ENCODE results near the gene TMCC2.

TMCC2 gene

GRCh38 chr1:205270764-205271163, 43.0 kb downstream of the TMCC2 start:
- Histone ChIP-seq H3K4me1 (ENCODE audit: control insufficient read depth, insufficient read depth, low read length, poor library complexity, severe bottlenecking) (peaks cover 32% of the 10 kb centered on the region), H3K9me3 (ENCODE audit: control insufficient read depth, low read length) (no peaks in the 10 kb centered on the region), H3K36me3 (ENCODE audit: control insufficient read depth, insufficient read depth, low read length) (no peaks in the 10 kb centered on the region), H3K27ac (ENCODE audit: low read depth, low read length, severe bottlenecking) (no peak overlapping the region), H3K4me3 (ENCODE audit: extremely low read depth, insufficient read depth, low read length, poor library complexity, severe bottlenecking) (no peak overlapping the region)
- WGBS, 2 experiments (ENCODE audit: insufficient coverage in 2 of 2), result 92 to 94% methylated on average over 6 to 7 of the region's 8 CpGs

DNA sequence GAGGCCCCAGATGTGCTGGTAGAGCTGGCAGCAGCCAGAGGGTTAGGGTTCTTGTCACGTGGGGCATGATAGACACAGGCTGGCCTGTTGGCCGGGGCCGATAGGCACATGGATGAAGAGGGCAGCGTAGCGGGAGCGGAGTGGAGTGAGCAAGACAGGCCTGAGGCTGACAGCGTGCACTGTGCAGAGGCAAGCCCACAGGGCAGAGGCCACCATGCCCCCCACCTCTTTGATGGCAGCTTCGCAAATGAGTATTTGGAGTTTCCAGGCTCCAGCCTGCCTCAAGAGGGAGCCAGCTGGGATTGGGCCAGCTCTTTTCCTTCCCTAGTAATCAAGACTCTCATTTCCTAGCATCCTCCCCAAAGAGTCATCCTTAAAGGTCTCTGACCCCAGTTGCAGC, 43.5 kb downstream of the TMCC2 start:
- H3K4me1 ChIP-seq (ENCODE audit: control insufficient read depth, insufficient read depth, low read length, poor library complexity, severe bottlenecking), result peaks cover 34% of the 10 kb centered on the region
- H3K27ac ChIP-seq (ENCODE audit: low read depth, low read length, severe bottlenecking), result no peak overlapping the region
- H3K4me3 ChIP-seq (ENCODE audit: extremely low read depth, insufficient read depth, low read length, poor library complexity, severe bottlenecking), result no peak overlapping the region
- H3K9me3 ChIP-seq (ENCODE audit: control insufficient read depth, low read length), result no peaks in the 10 kb centered on the region
- 92 to 94% methylated on average over 8 of the region's 8 CpGs for WGBS, 2 experiments (ENCODE audit: insufficient coverage in 2 of 2)
- H3K36me3 ChIP-seq (ENCODE audit: control insufficient read depth, insufficient read depth, low read length), result no peaks in the 10 kb centered on the region

GRCh38 chr1:205271745-205272144, 44.0 kb downstream of the TMCC2 start:
- no peaks in the 10 kb centered on the region for H3K9me3 ChIP-seq (ENCODE audit: control insufficient read depth, low read length)
- H3K4me1 ChIP-seq (ENCODE audit: control insufficient read depth, insufficient read depth, low read length, poor library complexity, severe bottlenecking), result peaks cover 36% of the 10 kb centered on the region
- H3K27ac ChIP-seq (ENCODE audit: low read depth, low read length, severe bottlenecking), result no peak overlapping the region
- no peak overlapping the region for H3K4me3 ChIP-seq (ENCODE audit: extremely low read depth, insufficient read depth, low read length, poor library complexity, severe bottlenecking)
- WGBS, 2 experiments (ENCODE audit: insufficient coverage in 2 of 2), result 95 to 96% methylated on average over 17 to 18 of the region's 18 CpGs
- no peaks in the 10 kb centered on the region for H3K36me3 ChIP-seq (ENCODE audit: control insufficient read depth, insufficient read depth, low read length)

GRCh38 chr1:205272536-205272935, 44.8 kb downstream of the TMCC2 start:
- Histone ChIP-seq H3K4me3 (ENCODE audit: extremely low read depth, insufficient read depth, low read length, poor library complexity, severe bottlenecking) (no peak overlapping the region), H3K27ac (ENCODE audit: low read depth, low read length, severe bottlenecking) (no peak overlapping the region), H3K4me1 (ENCODE audit: control insufficient read depth, insufficient read depth, low read length, poor library complexity, severe bottlenecking) (peaks cover 29% of the 10 kb centered on the region), H3K36me3 (ENCODE audit: control insufficient read depth, insufficient read depth, low read length) (no peaks in the 10 kb centered on the region), H3K9me3 (ENCODE audit: control insufficient read depth, low read length) (no peaks in the 10 kb centered on the region)
- WGBS, 2 experiments (ENCODE audit: insufficient coverage in 2 of 2), result 55 to 63% methylated on average over 2 to 3 of the region's 3 CpGs

DNA sequence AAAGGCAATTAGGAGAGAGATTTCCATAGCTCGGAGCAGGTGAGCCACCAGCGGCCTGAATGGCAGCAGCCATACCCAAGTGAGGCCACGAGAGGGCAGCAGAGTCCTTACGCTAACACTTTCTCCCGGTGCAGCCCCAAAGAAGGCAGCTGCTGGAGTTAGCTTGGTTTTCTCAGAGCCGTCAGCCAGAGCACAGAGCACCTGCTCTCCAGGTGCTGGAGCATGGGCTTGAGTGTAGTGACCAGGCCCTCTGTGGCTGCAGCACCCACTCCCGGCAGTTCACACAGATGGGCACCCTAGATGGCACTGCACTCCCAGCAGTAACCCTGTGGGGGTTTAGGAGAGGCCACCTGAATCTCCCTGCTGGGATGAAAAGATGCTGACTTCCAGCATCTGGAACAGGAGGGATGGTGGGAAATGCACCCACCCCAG, 45.8 kb downstream of the TMCC2 start:
- WGBS, 2 experiments (ENCODE audit: insufficient coverage in 2 of 2), result 7 to 9% methylated on average over 7 of the region's 7 CpGs
- no peak overlapping the region for H3K4me3 ChIP-seq (ENCODE audit: extremely low read depth, insufficient read depth, low read length, poor library complexity, severe bottlenecking)
- H3K36me3 ChIP-seq (ENCODE audit: control insufficient read depth, insufficient read depth, low read length), result no peaks in the 10 kb centered on the region
- no peaks in the 10 kb centered on the region for H3K9me3 ChIP-seq (ENCODE audit: control insufficient read depth, low read length)
- H3K4me1 ChIP-seq (ENCODE audit: control insufficient read depth, insufficient read depth, low read length, poor library complexity, severe bottlenecking), result peaks cover 19% of the 10 kb centered on the region
- no peak overlapping the region for H3K27ac ChIP-seq (ENCODE audit: low read depth, low read length, severe bottlenecking)

DNA sequence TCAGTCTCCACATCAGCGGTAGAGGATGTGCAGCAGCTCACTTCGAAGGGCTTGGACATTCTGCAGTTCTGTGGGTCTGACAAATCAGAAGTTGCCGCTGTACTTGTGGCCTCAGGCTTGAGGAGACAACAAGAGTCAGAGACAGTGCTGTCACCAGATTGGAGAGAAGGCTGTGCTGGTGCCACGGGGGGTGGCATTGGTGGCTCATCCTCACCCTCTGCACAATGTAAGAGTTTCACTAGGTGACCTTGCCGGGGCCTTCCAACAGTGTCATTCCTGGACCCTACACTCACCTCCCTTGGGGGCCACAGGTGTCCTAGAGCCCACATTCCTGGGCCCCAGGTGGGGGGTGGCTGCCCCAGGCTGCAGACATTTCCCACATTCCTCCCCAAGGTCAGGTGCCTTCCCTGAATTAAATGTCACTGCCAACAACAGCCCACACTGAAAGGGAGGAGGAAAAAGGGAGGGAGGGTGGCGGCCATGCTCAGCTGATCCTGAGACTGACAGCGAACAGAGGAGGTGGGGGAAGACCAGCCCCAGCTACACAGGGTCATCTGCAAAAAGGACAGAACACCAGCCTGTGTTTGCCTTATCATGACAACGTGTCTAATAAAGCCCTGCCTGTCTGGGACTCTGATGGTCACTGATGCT, 46.4 kb downstream of the TMCC2 start:
- Histone ChIP-seq H3K4me3 (ENCODE audit: extremely low read depth, insufficient read depth, low read length, poor library complexity, severe bottlenecking) (no peak overlapping the region), H3K9me3 (ENCODE audit: control insufficient read depth, low read length) (no peaks in the 10 kb centered on the region), H3K27ac (ENCODE audit: low read depth, low read length, severe bottlenecking) (no peak overlapping the region), H3K4me1 (ENCODE audit: control insufficient read depth, insufficient read depth, low read length, poor library complexity, severe bottlenecking) (peaks cover 19% of the 10 kb centered on the region), H3K36me3 (ENCODE audit: control insufficient read depth, insufficient read depth, low read length) (no peaks in the 10 kb centered on the region)
- whole genome bisulfite sequencing, 2 experiments (ENCODE audit: insufficient coverage in 2 of 2), result 70 to 78% methylated on average over 6 to 7 of the region's 8 CpGs

DNA sequence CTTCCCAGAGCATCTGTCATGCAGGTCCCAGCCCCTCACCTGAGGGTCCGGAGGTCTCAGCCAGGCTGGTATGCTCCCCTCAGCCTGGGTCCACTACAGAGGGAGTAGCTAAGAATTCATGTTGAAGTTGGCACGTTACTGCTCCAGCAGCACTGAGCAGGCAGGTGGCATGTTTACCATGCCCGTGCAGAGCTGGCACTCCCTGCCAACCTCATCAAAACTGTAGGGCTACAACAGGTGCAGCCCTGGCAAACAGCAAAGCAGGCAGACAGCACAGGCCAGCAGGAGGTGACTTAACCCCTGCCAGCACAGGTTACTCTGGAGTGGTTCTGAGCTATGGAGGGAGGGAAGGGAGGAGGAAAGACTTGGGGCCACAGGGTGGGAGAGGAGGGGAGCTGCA, 47.4 kb downstream of the TMCC2 start:
- no peaks in the 10 kb centered on the region for H3K9me3 ChIP-seq (ENCODE audit: control insufficient read depth, low read length)
- 85 to 100% methylated on average over 2 to 3 of the region's 3 CpGs for WGBS, 2 experiments (ENCODE audit: insufficient coverage in 2 of 2)
- no peak overlapping the region for H3K27ac ChIP-seq (ENCODE audit: low read depth, low read length, severe bottlenecking)
- H3K36me3 ChIP-seq (ENCODE audit: control insufficient read depth, insufficient read depth, low read length), result no peaks in the 10 kb centered on the region
- peaks cover 19% of the 10 kb centered on the region for H3K4me1 ChIP-seq (ENCODE audit: control insufficient read depth, insufficient read depth, low read length, poor library complexity, severe bottlenecking)
- no peak overlapping the region for H3K4me3 ChIP-seq (ENCODE audit: extremely low read depth, insufficient read depth, low read length, poor library complexity, severe bottlenecking)

DNA sequence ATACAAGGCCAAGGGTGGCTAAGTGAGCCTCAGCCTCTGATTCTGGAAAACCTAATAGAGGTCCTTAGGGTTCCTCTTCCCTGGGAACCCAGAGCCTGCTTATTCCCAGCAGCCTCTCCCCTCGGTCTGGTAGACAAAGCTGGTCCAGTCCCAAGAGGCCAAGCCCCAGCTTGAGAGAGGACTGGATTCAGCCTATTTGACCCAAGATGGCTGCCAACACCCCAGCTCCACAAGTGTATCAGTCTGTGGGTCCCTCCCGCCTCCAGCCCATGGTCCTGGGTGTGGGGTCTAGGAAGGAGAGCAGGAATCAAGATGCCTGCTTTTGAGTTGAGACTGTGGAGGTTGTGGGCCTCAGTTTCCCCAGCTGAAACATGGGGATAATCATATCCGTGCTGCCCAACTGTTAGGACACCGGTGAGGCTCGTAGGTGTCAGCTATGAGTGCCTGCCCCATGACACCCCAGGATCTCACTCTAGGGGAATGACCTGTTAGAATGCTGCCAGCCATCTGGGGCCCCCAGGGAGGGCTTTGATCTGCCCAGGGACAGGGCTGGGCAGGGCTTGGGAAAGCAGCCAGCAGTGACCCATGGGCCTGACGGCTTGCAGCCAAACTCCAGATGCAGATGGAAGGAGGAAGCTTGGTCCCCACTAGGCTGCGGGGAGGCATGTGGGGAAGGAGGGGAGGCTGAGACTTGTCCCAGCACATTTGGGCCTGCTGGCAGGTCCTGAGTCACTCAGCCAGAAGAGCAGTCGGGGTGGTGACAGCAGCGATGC, 48.4 kb downstream of the TMCC2 start:
- H3K27ac ChIP-seq (ENCODE audit: low read depth, low read length, severe bottlenecking), result no peak overlapping the region
- peaks cover 14% of the 10 kb centered on the region for H3K4me1 ChIP-seq (ENCODE audit: control insufficient read depth, insufficient read depth, low read length, poor library complexity, severe bottlenecking)
- 88 to 95% methylated on average over 8 of the region's 9 CpGs for WGBS, 2 experiments (ENCODE audit: insufficient coverage in 2 of 2)
- H3K9me3 ChIP-seq (ENCODE audit: control insufficient read depth, low read length), result no peaks in the 10 kb centered on the region
- no peak overlapping the region for H3K4me3 ChIP-seq (ENCODE audit: extremely low read depth, insufficient read depth, low read length, poor library complexity, severe bottlenecking)
- H3K36me3 ChIP-seq (ENCODE audit: control insufficient read depth, insufficient read depth, low read length), result no peaks in the 10 kb centered on the region

DNA sequence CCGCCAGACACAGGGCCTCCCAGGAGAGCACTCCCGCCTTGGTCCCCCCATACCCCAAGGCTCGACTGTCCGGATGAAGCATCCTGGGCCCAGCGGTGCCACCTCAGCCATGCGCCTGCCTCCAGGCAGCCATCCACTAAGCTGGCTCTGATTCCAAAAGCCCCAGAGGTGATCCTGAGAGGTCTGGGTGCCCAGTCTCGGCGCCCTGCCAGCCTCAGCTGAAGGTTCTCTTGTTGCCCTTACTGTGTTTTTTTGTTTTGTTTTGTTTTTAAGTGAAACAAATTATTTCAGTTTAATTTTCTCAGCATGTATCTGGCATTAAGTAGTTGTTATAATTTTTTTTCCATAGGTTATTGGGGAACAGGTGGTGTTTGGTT, 48.9 kb downstream of the TMCC2 start:
- Histone ChIP-seq H3K4me3 (ENCODE audit: extremely low read depth, insufficient read depth, low read length, poor library complexity, severe bottlenecking) (no peak overlapping the region), H3K27ac (ENCODE audit: low read depth, low read length, severe bottlenecking) (no peak overlapping the region), H3K9me3 (ENCODE audit: control insufficient read depth, low read length) (no peaks in the 10 kb centered on the region), H3K36me3 (ENCODE audit: control insufficient read depth, insufficient read depth, low read length) (no peaks in the 10 kb centered on the region), H3K4me1 (ENCODE audit: control insufficient read depth, insufficient read depth, low read length, poor library complexity, severe bottlenecking) (peaks cover 12% of the 10 kb centered on the region)
- WGBS, 2 experiments (ENCODE audit: insufficient coverage in 2 of 2), result 93 to 95% methylated on average over 8 of the region's 8 CpGs

DNA sequence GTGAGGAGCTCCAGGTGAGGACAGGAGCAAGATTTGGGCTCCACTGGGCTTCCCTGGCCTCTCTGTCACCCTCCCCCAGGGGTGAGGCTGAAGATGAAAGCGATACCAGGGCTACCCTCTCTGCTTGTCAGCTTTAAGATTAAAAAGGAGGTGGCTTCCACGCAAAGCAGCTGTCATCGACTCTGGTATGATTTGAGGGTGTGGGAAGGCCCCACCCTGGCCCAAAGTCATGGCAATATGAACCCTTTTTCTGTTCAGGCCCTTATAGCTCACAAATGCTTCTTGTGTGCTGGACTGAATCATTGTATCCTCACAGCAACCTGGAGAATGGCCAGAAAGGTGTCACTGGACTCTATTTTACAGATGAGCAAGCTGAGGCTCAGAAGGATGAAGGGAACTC, 52.2 kb downstream of the TMCC2 start:
- no peak overlapping the region for H3K4me3 ChIP-seq (ENCODE audit: extremely low read depth, insufficient read depth, low read length, poor library complexity, severe bottlenecking)
- no peak overlapping the region for H3K27ac ChIP-seq (ENCODE audit: low read depth, low read length, severe bottlenecking)
- 89 to 93% methylated on average over 2 to 3 of the region's 3 CpGs for WGBS, 2 experiments (ENCODE audit: insufficient coverage in 2 of 2)
- H3K4me1 ChIP-seq (ENCODE audit: control insufficient read depth, insufficient read depth, low read length, poor library complexity, severe bottlenecking), result peaks cover 29% of the 10 kb centered on the region
- no peaks in the 10 kb centered on the region for H3K36me3 ChIP-seq (ENCODE audit: control insufficient read depth, insufficient read depth, low read length)
- no peaks in the 10 kb centered on the region for H3K9me3 ChIP-seq (ENCODE audit: control insufficient read depth, low read length)

All from mesodermal cell (in vitro differentiated cells).